SU-DHL-6 (cell line): Measurements from ENCODE around the gene FMO5.

Experiments
- H2AFZ ChIP-seq: fragments of 200-600 bp; sonication (generic); 2 replicates; pipeline ENCODE4 v1.6.1; 2014; ENCODE audit warnings: low read depth, mild to moderate bottlenecking, moderate library complexity, mixed read lengths, antibody characterized with exemption, low read length; ENCODE audit not compliant: severe bottlenecking
- H3F3A ChIP-seq: fragments of 200-600 bp; shearing (Covaris generic); 2 replicates; pipeline ENCODE4 v1.6.0; 2016; ENCODE audit warnings: antibody characterized with exemption, mild to moderate bottlenecking; ENCODE audit not compliant: insufficient read depth
- H3K27ac ChIP-seq: fragments of 200-600 bp; sonication (generic); 2 replicates; pipeline ENCODE4 v1.5.1; 2016; ENCODE audit warnings: low read depth, mild to moderate bottlenecking, low read length, moderate library complexity, mixed read lengths
- H3K27me3 ChIP-seq: fragments of 200-600 bp; sonication (generic), shearing (Covaris generic); 2 replicates; pipeline ENCODE4 v1.6.0; 2014; ENCODE audit warnings: mild to moderate bottlenecking, low read length
- H3K36me3 ChIP-seq: fragments of 200-600 bp; sonication (generic); 2 replicates; pipeline ENCODE4 v1.6.1; 2014; ENCODE audit warnings: mild to moderate bottlenecking, low read length, mixed read lengths
- H3K4me2 ChIP-seq: fragments of 300-600, 200-600 bp; shearing (Covaris generic), sonication (generic); 2 replicates; pipeline ENCODE4 v1.6.0; 2014; ENCODE audit warnings: low read length, low read depth, mild to moderate bottlenecking; ENCODE audit not compliant: poor library complexity, severe bottlenecking
- H3K4me3 ChIP-seq: fragments of 200-600 bp; sonication (generic); 2 replicates; pipeline ENCODE4 v1.5.1; 2014; ENCODE audit warnings: antibody characterized with exemption, low read length, mild to moderate bottlenecking, mixed read lengths; ENCODE audit not compliant: insufficient read depth, poor library complexity, severe bottlenecking
- H3K79me2 ChIP-seq: fragments of 200-600 bp; sonication (generic); 2 replicates; pipeline ENCODE4 v1.6.1; 2014; ENCODE audit warnings: mild to moderate bottlenecking, low read length, moderate library complexity; ENCODE audit not compliant: insufficient read depth
- H3K9ac ChIP-seq: fragments of 200-600 bp; sonication (generic); 2 replicates; pipeline ENCODE4 v1.7.0; 2014; ENCODE audit warnings: mild to moderate bottlenecking, low read length
- H3K9me2 ChIP-seq: fragments of 200-600 bp; sonication (generic); replicated peaks from 2 replicates; pipeline ENCODE4 v1.6.1; 2014; ENCODE audit warnings: low read length; ENCODE audit not compliant: insufficient read depth
- H3K9me3 ChIP-seq: fragments of 200-600 bp; sonication (generic); 2 replicates; pipeline ENCODE4 v1.6.1; 2014; ENCODE audit warnings: low read length, mixed read lengths; ENCODE audit not compliant: insufficient read depth
- H4K20me1 ChIP-seq: fragments of 200-600 bp; sonication (generic); 2 replicates; pipeline ENCODE4 v1.6.1; 2014; ENCODE audit warnings: low read depth, mild to moderate bottlenecking, antibody characterized with exemption, low read length, moderate library complexity, mixed read lengths
- CTCF ChIP-seq: fragments of 200-600 bp; sonication (generic); IDR thresholded peaks from one replicate; pipeline ENCODE4 v1.5.1; 2017; ENCODE audit warnings: antibody characterized with exemption, mild to moderate bottlenecking, low read length, moderate library complexity; ENCODE audit not compliant: insufficient read depth, poor library complexity, severe bottlenecking
- EZH2phosphoT487 ChIP-seq: fragments of 200-600 bp; sonication (generic), shearing (Covaris generic); conservative IDR thresholded peaks from 2 replicates; pipeline ENCODE4 v1.6.1; 2018; ENCODE audit warnings: mild to moderate bottlenecking, antibody characterized with exemption, low read length, moderate library complexity, mixed read lengths

The FMO5 gene

GRCh38 chr1:147209825-147210821 is 15.0 kb downstream of the FMO5 start:
- TF ChIP-seq CTCF (no peak), EZH2phosphoT487 (no peak)

GRCh38 chr1:147208619-147209018 is 16.5 kb downstream of the FMO5 start:
- no peak overlapping the region for H3K4me3 ChIP-seq
- H3K4me2 ChIP-seq = no peak overlapping the region
- no peaks in the 10 kb centered on the region for H4K20me1 ChIP-seq
- no peaks in the 10 kb centered on the region for H3F3A ChIP-seq
- H3K9me2 ChIP-seq = no peaks in the 10 kb centered on the region
- no peaks in the 10 kb centered on the region for H3K79me2 ChIP-seq
- no peak for TF ChIP-seq EZH2phosphoT487
- no peak for TF ChIP-seq CTCF
- no peak overlapping the region for H3K27ac ChIP-seq
- H3K9me3 ChIP-seq = no peaks in the 10 kb centered on the region
- no peaks in the 10 kb centered on the region for H3K36me3 ChIP-seq
- H3K9ac ChIP-seq = no peak overlapping the region
- H3K27me3 ChIP-seq = no peaks in the 10 kb centered on the region
- H2AFZ ChIP-seq = no peak overlapping the region

More at GRCh38 chr1:147209825-147210821, 15.0 kb downstream of the FMO5 start:
- Histone ChIP-seq H3K9me2 (no peaks in the 10 kb centered on the region), H3F3A (no peaks in the 10 kb centered on the region), H2AFZ (no peak overlapping the region), H3K79me2 (no peaks in the 10 kb centered on the region), H3K9ac (no peak overlapping the region), H3K4me2 (no peak overlapping the region), H3K27me3 (no peaks in the 10 kb centered on the region), H3K27ac (no peak overlapping the region), H3K9me3 (no peaks in the 10 kb centered on the region), H4K20me1 (no peaks in the 10 kb centered on the region), H3K36me3 (no peaks in the 10 kb centered on the region), H3K4me3 (no peak overlapping the region)

- Histone ChIP-seq H3K9ac (no peak overlapping the region), H3K36me3 (no peaks in the 10 kb centered on the region), H3K79me2 (no peaks in the 10 kb centered on the region), H4K20me1 (no peaks in the 10 kb centered on the region), H3K9me3 (no peaks in the 10 kb centered on the region), H3K27me3 (no peaks in the 10 kb centered on the region), H3K4me3 (no peak overlapping the region), H3K27ac (no peak overlapping the region), H2AFZ (no peak overlapping the region), H3K9me2 (no peaks in the 10 kb centered on the region), H3F3A (no peaks in the 10 kb centered on the region), H3K4me2 (no peak overlapping the region)
- TF ChIP-seq CTCF (no peak), EZH2phosphoT487 (no peak)
These were observed 17.9 kb downstream of the FMO5 start for GRCh38 chr1:147207192-147207591.
